Activated CD8-positive, alpha-beta memory T cell treated with anti-CD3 and anti-CD28 coated beads, Interleukin-2, amount 50 U/mL, for 4 hours (primary cell): ENCODE results near the gene CXCL9.
"Not testable (repeated sequence)": the region's sequence is repeated elsewhere in the genome, so short reads cannot be mapped to it uniquely, and the experiment has no call there.

Source experiments
- DNase-seq: peaks from one replicate; pipeline ENCODE4 v3.0.0-alpha.2; 2020

Gene CXCL9

DNA sequence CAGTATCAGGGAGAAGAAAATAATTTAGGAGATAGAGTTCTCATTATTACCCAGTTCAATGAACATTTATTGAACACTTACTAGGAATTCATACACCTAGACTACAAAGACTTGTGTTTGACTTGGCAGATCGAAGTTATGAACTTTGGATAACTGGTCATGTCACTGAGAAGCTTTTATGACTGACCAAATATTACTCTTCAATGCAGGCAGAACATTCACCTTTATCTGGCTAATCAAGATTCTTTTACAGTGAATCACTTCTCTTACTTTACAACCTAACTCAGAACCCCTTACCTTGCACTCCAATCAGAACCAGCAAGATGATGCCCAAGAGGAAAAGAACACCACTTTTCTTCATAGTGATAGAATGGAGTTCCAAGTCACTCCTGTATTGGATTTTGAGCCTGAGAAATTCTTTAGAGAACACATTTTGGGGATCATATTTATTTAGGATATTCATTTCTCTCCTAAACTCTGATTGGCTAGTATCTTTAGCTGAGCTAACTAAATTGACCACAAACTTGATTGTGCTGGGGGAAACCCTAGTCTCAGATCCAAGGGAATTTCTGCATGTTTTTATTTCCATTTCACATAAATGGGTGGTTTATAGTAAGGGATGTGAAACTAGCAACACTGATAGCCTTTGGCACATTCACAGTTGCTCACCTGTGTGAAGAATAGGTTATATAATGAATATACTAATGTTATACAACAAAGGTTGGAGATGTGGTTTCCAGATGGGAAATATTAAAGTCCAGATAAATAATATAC lies at the start of gene CXCL9:
TSS of gene CXCL9 (minus strand) at position 421 of the 774 bp plus-strand sequence. CDS start at position 361, 60 bp downstream.
- no peak for DNase-seq

DNA sequence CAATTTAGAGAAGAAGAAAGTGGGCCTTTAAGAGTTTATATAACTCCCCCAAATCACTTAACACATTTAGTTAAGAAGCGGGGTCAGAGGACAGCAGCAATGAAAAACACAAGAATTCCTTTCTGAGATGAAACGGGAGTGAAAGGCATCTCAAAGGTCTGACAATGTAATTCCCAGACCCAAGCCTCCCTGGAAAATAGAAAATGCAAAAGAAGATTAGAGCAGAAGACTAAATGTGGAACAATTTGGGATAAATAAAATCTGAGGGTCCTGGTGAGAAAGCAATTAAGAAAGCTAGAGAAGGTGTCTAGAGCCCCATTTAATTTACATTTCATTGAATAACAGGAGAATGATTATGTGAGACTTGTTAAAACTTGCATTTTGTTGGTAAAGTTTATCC lies 48.1 kb upstream of the CXCL9 start:
- no peak for DNase-seq

DNA sequence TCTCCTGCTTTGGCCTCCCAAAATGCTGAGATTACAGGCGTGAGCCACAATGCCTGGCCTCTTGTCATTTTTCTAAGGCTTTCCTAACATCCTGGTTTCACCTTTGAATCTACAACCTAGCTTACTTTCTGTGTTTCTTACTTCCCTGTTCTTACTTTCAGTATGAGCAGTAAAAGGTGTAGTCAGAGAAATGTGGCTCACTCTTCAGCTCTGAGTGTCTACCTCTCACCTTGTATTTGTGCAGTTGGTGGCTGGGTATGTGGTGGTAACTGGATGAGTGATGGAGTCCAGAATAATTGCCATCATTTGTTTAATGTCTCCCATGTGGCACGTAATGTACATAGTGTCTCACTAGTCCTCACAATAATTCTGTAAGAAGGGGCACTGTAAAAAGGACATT lies 47.7 kb upstream of the CXCL9 start:
- no peak for DNase-seq

DNA sequence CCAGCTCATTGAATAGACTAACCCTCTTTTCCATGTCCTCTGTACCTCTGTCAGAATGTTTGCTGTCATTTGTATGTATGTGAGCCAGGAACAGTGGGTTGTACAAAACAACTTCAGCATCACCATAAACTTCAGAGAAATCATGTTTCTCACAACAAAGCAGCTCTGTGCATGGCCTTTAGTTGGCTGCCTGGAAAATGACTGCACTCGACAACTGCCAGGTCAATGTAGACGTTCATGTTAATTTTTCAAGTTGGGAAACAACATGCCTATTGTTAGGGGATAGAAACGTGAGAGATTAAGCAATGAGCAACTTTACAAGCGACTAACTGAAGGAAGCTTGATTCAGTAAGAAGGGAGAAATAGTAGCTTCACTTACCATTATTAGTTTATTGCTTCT lies 46.4 kb upstream of the CXCL9 start:
- no peak for DNase-seq

DNA sequence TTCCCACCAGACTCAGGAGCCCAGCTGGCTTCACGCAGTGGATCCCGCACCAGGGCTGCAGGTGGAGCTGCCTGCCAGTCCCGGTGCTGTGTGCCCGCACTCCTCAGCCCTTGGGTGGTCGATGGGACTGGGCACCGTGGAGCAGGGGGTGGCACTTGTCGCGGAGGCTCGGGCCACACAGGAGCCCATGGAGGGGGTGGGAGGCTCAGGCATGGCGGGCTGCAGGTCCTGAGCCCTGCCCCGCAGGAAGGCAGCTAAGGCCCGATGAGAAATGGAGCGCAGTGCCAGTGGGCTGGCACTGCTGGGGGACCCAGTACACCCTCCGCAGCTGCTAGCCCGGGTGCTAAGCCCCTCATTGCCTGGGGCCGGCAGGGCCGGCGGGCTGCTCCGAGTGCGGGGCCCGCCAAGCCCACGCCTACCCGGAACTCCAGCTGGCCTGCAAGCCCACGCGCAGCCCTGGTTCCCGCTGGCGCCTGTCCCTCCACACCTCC lies 43.3 kb upstream of the CXCL9 start:
- not testable (repeated sequence) for DNase-seq

DNA sequence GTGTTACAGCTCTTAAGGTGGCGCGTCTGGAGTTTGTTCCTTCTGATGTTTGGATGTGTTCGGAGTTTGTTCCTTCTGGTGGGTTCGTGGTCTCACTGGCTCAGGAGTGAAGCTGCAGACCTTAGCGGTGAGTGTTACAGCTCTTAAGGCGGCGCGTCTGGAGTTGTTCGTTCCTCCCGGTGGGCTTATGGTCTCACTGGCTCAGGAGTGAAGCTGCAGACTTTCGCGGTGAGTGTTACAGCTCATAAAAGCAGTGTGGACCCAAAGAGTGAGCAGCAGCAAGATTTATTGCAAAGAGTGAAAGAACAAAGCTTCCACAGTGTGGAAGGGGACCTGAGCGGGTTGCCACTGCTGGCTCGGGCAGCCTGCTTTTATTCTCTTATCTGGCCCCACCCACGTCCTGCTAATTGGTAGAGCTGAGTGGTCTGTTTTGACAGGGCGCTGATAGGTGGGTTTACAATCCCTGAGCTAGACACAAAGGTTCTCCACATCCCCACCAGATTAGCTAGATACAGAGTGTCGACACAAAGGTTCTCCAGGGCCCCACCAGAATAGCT lies 42.6 kb upstream of the CXCL9 start:
- not testable (repeated sequence) for DNase-seq

DNA sequence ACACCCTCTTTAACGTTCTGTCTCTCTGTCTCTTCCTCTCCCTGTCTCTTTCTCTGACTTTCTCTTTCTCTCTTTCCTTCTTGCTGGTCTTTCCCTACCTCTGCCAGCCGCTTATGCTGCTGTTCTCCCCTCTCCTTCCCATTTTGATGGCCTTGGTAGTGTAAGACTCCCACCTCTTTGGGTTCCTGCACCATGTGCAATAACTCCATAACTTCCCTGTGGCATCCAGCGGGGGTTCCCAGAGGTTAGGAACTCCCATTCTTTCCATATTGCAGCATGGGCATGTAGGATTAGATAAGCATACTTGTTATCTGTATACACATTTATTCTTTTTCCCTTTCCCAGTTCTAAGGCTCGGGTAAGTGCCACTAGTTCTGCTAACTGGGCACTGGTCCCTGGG lies 37.4 kb upstream of the CXCL9 start:
- not testable (repeated sequence) for DNase-seq

DNA sequence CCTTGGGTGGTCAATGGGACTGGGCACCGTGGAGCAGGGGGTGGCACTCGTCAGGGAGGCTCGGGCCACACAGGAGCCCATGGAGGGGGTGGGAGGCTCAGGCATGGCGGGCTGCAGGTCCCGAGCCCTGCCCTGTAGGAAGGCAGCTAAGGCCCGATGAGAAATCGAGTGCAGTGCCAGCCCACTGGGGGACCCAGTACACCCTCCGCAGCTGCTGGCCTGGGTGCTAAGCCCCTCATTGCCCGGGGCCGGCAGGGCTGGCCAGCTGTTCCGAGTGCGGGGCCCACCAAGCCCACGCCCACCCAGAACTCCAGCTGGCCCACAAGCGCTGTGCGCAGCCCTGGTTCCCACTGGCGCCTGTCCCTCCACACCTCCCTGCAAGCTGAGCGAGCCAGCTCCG lies 36.0 kb upstream of the CXCL9 start:
- not testable (repeated sequence) for DNase-seq

DNA sequence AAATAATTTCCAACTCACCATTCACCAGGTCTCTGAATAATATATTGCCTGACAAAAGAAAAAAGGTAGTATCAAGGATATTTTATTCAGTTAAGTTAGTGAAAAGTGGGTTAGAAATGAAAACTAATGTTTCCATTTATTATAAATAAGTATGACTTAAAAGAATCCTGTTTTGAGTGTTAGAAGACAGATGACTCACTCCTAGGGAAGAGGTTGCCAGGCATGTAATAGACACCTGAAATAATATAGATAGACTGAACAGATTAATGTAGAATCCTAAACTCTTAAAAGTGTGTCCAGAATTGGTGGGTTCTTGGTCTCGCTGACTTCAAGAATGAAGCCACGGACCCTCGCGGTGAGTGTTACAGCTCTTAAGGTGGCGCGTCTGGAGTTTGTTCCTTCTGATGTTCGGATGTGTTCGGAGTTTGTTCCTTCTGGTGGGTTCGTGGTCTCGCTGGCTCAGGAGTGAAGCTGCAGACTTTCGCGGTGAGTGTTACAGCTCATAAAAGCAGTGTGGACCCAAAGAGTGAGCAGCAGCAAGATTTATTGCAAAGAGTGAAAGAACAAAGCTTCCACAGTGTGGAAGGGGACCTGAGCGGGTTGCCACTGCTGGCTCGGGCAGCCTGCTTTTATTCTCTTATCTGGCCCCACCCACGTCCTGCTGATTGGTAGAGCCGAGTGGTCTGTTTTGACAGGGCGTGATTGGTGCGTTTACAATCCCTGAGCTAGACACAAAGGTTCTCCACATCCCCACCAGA lies 35.1 kb upstream of the CXCL9 start:
- DNase-seq, result not testable (repeated sequence)

DNA sequence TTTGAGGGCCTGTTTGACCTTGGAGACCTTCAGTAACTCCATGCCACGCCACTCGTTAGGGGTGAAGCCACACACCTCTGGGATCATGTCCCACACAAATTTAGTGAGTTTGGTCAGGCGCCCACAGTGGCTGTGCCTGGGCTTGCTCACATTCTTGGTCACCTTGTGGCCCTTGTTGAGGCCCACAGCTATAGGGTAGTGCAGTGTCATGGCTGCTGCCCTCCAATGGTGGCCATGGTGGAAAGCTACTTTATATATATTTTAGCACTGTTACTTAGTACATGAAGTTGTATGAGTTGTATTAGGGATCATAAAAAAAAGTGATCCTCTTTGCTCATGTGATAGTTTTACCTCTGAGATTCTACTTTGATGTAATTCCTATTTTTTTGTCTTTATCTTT lies 29.5 kb upstream of the CXCL9 start:
- DNase-seq, result no peak

DNA sequence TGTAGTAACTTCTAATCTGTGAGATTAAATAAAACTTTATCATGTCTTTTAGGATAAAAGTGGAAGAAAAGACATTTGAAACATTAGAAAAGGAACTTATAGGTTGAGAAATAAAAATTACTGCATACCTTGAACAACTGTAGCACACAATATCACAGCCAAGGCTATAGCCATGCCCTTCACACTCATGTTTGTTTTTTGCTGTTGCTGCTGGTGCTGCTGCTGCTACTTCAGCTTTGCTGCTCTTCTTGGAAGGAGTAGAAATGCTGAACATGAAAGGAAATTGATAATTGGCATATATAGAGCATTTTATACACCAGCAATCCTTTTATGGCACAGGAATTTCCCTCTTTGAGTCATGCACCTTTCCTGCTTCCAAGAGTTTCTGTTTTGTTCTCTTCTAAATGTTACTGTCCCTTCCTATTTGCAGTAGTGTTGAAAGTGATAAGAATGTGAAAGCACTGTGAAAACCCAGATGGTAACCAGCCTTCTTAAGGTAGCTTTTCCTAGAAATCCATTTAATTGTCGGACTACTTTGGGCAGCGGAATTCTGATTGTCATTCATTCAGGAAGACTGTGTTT lies 28.6 kb upstream of the CXCL9 start, which contains the start of gene CXCL11:
TSS of gene CXCL11 (minus strand) at position 272 of the 582 bp plus-strand sequence. CDS start at position 189, 83 bp downstream.
- no peak for DNase-seq

DNA sequence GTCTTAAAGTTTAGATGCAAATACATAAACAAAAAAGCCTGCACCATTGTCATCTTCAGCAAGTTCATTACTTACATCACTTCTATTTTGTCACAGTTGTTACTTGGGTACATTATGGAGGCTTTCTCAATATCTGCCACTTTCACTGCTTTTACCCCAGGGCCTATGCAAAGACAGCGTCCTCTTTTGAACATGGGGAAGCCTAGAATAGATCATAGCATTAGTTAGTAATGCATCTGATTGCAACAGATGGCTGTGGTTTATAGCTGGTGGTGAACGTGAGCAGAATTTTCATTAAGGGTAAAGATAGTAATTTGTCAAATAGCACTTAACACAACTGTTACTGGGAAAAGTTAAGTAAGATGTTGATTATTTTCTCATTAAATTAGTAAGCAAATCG lies 27.8 kb upstream of the CXCL9 start:
- DNase-seq, result no peak

DNA sequence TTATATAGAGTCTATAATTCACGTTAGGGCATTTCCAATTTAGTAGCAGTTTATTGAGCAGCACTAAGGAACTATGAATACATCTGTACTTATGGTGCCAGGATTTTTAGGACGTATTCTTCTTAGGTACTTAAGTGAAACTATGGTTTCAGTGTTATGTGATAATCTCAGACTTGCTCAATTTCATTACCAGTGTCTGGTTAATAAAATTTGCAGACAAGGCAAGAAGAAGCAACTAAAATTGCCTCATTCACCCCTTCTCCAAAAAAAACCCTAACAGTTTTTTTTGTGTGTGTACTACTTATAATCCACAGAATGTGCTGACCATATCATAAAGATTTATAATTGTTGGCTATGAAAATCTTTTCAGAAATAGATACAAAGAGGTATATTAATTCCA lies 22.0 kb upstream of the CXCL9 start:
- DNase-seq, result no peak

DNA sequence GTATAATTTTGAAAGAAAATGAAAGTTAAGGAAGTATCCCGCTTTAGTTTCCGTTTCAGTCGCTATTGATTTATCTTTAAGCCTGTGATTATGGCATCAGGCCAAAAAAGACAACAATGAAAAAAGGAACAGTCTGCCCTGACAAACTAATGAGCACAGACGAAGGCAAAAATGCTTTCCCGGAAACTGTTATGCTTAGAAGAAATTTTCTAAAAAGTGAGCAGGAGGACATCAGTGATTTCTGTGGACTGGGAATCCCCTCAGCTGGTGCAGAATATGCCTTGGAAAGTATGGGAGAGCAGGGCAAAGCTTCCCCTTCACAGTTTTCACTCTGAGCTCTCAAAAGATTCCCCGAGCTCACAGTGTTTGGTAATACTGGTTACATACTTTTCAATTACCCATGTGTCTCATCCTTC lies 21.0 kb upstream of the CXCL9 start:
- DNase-seq, result no peak

DNA sequence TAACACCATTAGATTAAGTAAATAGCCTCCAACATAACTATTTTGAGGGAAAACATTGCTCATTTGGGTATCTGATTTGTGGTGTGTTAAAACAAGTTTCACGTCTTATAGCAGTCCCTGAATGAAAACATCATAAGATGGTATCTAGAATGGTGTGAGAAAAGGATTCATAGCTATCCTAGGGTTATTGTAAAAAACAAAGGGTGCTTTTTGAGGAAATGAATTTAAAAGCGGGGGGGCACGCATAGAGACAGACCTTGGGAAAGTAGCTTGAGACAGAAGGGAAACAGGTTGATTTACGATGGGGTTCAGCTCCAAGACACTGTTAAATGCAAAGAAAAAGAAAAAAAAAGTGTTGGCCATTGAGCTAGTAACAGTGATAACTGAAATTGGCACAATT lies 16.8 kb upstream of the CXCL9 start:
- DNase-seq, result no peak

DNA sequence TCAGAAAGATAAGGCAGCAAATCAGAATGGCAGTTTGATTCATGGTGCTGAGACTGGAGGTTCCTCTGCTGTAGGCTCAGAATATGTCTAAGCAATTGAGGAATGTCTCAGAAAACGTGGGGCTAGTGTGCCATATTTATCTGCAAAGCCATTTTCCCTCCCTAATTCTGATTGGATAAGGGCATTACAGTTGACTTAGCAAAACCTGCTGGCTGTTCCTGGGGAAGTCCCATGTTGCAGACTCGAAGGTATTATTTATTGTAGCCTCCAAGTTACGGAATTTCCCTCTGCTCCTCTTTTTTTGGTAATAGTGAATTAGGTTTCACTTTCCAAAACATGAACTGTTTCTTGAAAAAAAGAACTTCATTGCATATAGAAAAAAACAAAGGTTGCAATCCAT lies 16.1 kb upstream of the CXCL9 start, which contains the start of gene CXCL10:
TSS of gene CXCL10 (minus strand) at position 109 of the 400 bp plus-strand sequence. CDS start at position 43, 66 bp downstream.
- DNase-seq, result no peak

DNA sequence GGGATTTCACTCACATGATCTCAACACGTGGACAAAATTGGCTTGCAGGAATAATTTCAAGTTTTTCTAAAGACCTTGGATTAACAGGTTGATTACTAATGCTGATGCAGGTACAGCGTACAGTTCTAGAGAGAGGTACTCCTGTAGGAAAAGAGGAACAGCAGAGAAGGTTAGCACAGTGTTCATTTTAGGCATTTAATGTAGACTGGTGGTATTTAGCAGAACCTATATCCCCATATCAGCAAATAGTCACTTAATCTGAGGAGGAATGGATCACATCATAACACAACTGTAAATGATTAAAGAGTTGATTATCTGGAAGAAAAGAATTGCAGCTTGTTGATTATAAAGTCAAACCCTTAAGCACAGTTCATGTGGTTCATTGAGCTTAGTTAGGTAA lies 15.4 kb upstream of the CXCL9 start:
- no peak for DNase-seq

DNA sequence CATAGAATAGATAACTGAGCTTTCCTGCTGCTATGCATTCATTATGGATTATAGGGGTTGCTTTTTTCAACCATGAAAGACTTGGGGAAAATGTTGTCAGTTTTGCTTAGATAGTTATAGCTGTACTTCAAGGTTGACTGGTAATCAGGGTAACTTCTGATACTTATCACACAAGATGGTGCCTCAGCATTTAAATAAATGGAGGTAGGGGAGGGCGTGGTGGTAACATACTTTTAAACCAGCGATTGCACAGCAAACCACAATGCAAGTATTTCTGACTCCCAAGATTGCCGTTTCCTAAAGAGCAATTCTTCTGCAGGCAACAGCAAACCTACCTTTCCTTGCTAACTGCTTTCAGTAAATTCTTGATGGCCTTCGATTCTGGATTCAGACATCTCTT lies 14.7 kb upstream of the CXCL9 start:
- DNase-seq, result no peak

DNA sequence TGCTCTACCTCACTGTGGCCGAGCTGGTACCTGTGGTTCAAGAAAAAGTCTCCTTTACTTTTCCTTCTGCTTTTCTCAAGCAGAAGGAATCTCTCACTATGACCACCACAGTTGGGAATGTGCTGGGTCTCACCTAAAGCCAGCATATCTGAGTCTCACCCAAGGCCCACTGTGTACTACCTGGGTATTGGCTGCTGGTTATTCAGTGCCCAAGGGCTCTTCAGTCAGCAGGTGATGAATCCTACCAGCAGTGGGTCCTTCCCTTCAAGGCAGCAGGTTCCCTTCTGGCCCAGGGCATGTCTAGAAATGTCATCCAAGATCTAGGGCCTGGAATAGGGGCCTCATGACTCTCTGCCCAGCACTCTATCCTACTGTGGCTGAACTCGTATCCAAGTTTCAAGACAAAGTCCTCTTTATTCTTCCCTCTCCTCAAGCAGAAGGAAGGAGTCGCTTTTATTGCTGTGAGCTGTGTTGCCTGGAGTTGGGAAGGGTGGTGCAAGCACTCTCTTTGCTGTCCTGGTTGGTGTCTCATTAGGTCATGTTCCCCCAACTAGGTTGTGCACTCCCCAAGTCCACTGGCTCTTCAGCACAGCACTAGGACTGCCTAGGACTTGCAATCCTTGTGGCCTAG lies 9.9 kb upstream of the CXCL9 start:
- DNase-seq, result no peak

DNA sequence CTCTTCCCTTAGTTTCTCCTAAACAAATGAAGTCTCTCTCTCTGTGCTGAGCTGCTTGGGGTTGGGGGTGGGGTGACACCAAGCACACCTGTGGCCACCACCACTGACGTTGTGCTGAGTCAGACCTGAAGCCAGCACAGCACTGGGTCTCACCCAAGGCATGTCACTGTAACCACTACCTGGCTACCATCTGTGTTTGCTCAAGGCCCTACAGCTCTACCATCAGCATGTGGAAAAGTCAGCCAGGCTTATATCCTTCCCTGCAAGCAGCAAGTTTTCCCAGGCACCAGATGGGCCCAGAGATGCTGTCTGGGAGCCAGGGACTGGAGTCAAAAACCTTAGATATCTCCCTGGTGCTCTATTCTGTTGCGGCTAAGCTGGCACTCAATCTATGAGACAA lies 9.1 kb upstream of the CXCL9 start:
- DNase-seq, result no peak

DNA sequence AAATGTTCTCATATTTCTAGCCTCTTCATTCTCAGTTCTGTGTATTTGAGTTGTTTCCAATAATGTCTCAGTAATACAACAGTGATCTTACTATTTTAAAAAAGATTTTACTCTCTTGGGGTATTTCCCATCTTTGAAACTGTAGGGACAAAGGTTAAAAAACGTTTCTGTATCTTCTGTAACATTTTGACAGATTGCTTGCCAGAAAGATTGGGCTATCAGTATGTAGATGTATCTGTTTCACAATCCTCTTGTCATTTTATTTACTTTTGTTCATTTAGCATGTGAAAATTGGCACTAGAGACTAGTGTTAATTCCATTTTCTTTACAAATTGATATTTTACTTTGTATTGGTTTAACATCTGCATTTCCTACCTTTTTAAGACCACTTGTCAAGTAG lies 6.2 kb upstream of the CXCL9 start:
- no peak for DNase-seq

DNA sequence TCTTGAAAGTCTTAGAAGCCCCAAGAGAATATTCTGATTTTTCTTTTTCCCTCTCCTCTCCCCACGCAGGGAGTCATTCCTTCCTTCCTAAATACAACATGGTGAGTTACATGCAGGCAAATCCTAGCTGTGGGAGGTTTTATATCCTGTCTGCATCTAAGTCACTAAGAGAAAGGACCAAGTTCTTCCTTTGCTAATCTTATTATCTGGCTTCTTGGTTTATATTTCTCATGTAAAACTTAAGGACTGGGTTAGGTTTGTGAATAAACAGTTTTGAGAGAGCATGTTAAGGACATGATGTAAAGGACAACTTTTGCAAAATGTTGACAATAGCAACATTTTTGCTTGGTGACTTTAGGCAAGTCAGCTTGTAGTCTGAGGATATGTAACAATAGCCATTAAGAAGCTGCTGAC lies 5.1 kb upstream of the CXCL9 start:
- DNase-seq, result no peak
